OCI-LY1 (cell line): ENCODE results near the gene TMEM198.

ENCODE experiments used
- H2AFZ ChIP-seq: fragments of 200-600 bp; sonication (generic), shearing (Covaris generic); 2 replicates; pipeline ENCODE4 v1.6.0; 2014; ENCODE audit warnings: antibody characterized with exemption, mild to moderate bottlenecking, low read length
- H3F3A ChIP-seq: fragments of 200-600 bp; sonication (generic), shearing (Covaris generic); 2 replicates; pipeline ENCODE4 v1.6.0; 2014; ENCODE audit warnings: mild to moderate bottlenecking, antibody characterized with exemption, low read length, moderate library complexity; ENCODE audit not compliant: insufficient read depth
- H3K27ac ChIP-seq: fragments of 200-600 bp; sonication (generic); 2 replicates; pipeline ENCODE4 v1.5.1; 2014; ENCODE audit warnings: low read length, mixed run types, mild to moderate bottlenecking, low read depth; ENCODE audit not compliant: poor library complexity, severe bottlenecking
- H3K27me3 ChIP-seq: fragments of 200-600 bp; sonication (generic); 2 replicates; pipeline ENCODE4 v1.6.0; 2014; ENCODE audit warnings: antibody characterized with exemption, mild to moderate bottlenecking, low read length, moderate library complexity; ENCODE audit not compliant: insufficient read depth
- H3K36me3 ChIP-seq: fragments of 200-600 bp; sonication (generic); 2 replicates; pipeline ENCODE4 v1.6.1; 2014; ENCODE audit warnings: mild to moderate bottlenecking, antibody characterized with exemption, low read length, moderate library complexity, mixed read lengths; ENCODE audit not compliant: insufficient read depth
- H3K4me1 ChIP-seq: fragments of 200-600 bp; sonication (generic); 2 replicates; pipeline ENCODE4 v1.5.1; 2014; ENCODE audit warnings: mild to moderate bottlenecking, low read length, moderate library complexity; ENCODE audit not compliant: insufficient read depth, severe bottlenecking
- H3K4me2 ChIP-seq: fragments of 200-600 bp; sonication (generic), shearing (Covaris generic); 2 replicates; pipeline ENCODE4 v1.6.1; 2014; ENCODE audit warnings: low read length
- H3K4me3 ChIP-seq: fragments of 200-600 bp; sonication (generic); 2 replicates; pipeline ENCODE4 v1.5.1; 2014; ENCODE audit warnings: low read length, low read depth, mild to moderate bottlenecking, mixed read lengths; ENCODE audit not compliant: poor library complexity, severe bottlenecking
- H3K79me2 ChIP-seq: fragments of 200-600 bp; shearing (Covaris generic); 2 replicates; pipeline ENCODE4 v1.6.1; 2016; ENCODE audit warnings: mixed run types, low read length, mixed read lengths; ENCODE audit not compliant: insufficient read depth
- H3K9ac ChIP-seq: fragments of 200-600 bp; sonication (generic), shearing (Covaris generic); 2 replicates; pipeline ENCODE4 v1.6.1; 2014; ENCODE audit warnings: mild to moderate bottlenecking, low read length, mixed read lengths
- H3K9me2 ChIP-seq: fragments of 200-600 bp; sonication (generic), shearing (Covaris generic); 2 replicates; pipeline ENCODE4 v1.6.1; 2014; ENCODE audit warnings: low read depth, mild to moderate bottlenecking, low read length, mixed read lengths
- H3K9me3 ChIP-seq: fragments of 200-600 bp; shearing (Covaris generic); 2 replicates; pipeline ENCODE4 v1.6.1; 2014; ENCODE audit warnings: low read length, mixed read lengths
- H4K20me1 ChIP-seq: fragments of 200-600 bp; sonication (generic), shearing (Covaris generic); 2 replicates; pipeline ENCODE4 v1.6.0; 2016; ENCODE audit warnings: mild to moderate bottlenecking, low read length; ENCODE audit not compliant: insufficient read depth
- CTCF ChIP-seq: fragments of 200-600 bp; sonication (generic), shearing (Covaris generic); IDR thresholded peaks from 2 replicates; pipeline ENCODE4 v1.5.1; 2017; ENCODE audit warnings: mild to moderate bottlenecking, antibody characterized with exemption, low read length, moderate library complexity, mixed read lengths
- EZH2 ChIP-seq: fragments of 200-600 bp; sonication (generic), shearing (Covaris generic); IDR thresholded peaks from 2 replicates; pipeline ENCODE4 v1.8.0; 2017; ENCODE audit warnings: borderline replicate concordance, mixed run types, mild to moderate bottlenecking, antibody characterized with exemption, low read length, moderate library complexity, mixed read lengths

TMEM198 gene

GRCh38 chr2:219561179-219562048 lies 17.6 kb downstream of the TMEM198 start:
- Histone ChIP-seq H3F3A (no peaks in the 10 kb centered on the region), H4K20me1 (no peaks in the 10 kb centered on the region), H3K79me2 (no peaks in the 10 kb centered on the region), H3K27ac (no peak overlapping the region), H3K27me3 (peaks cover 7% of the 10 kb centered on the region; the same call in 1 of the 2 replicates), H3K4me1 (no peaks in the 10 kb centered on the region), H3K4me3 (no peak overlapping the region), H3K9ac (no peak overlapping the region), H3K9me2 (no peaks in the 10 kb centered on the region), H3K9me3 (no peaks in the 10 kb centered on the region), H3K4me2 (no peak overlapping the region), H2AFZ (no peak overlapping the region), H3K36me3 (no peaks in the 10 kb centered on the region)
- no peak for TF ChIP-seq CTCF
- no peak for TF ChIP-seq EZH2

GRCh38 chr2:219562049-219563020 lies 18.5 kb downstream of the TMEM198 start:
- Histone ChIP-seq H3K27ac (no peak overlapping the region), H3K4me3 (no peak overlapping the region), H4K20me1 (no peaks in the 10 kb centered on the region), H3F3A (no peaks in the 10 kb centered on the region), H2AFZ (no peak overlapping the region), H3K9ac (no peak overlapping the region), H3K27me3 (peaks cover 3% of the 10 kb centered on the region; the same call in 1 of the 2 replicates), H3K4me1 (no peaks in the 10 kb centered on the region), H3K79me2 (no peaks in the 10 kb centered on the region), H3K9me3 (no peaks in the 10 kb centered on the region), H3K36me3 (no peaks in the 10 kb centered on the region), H3K9me2 (no peaks in the 10 kb centered on the region), H3K4me2 (no peak overlapping the region)
- no peak for TF ChIP-seq EZH2
- no peak for TF ChIP-seq CTCF

GRCh38 chr2:219563271-219563928 lies 19.6 kb downstream of the TMEM198 start:
- Histone ChIP-seq H3K4me1 (no peaks in the 10 kb centered on the region), H3K27ac (no peak overlapping the region), H3K27me3 (peaks cover 3% of the 10 kb centered on the region; the same call in 1 of the 2 replicates), H3K36me3 (no peaks in the 10 kb centered on the region), H2AFZ (no peak overlapping the region), H4K20me1 (no peaks in the 10 kb centered on the region), H3F3A (no peaks in the 10 kb centered on the region), H3K9ac (no peak overlapping the region), H3K4me3 (no peak overlapping the region), H3K9me3 (no peaks in the 10 kb centered on the region), H3K4me2 (no peak overlapping the region), H3K79me2 (no peaks in the 10 kb centered on the region), H3K9me2 (no peaks in the 10 kb centered on the region)
- TF ChIP-seq EZH2 (no peak), CTCF (no peak)
